HG02943 (cell line): ENCODE results near the gene ASH1L.
"Not testable (repeated sequence)": the region's sequence is repeated elsewhere in the genome, so short reads cannot be mapped to it uniquely, and the experiment has no call there.

ENCODE experiments used
- ATAC-seq: cut with Tn5 transposase; IDR thresholded peaks from one replicate; pipeline ENCODE4 v1.9.1; 2021; ENCODE audit warnings: mild to moderate bottlenecking, low read depth, moderate library complexity; ENCODE audit not compliant: unreplicated experiment

Gene ASH1L

GRCh38 chr1:155561779-155562580, 623 bp downstream of the ASH1L start:
- ATAC-seq = peak; percentile 11

- no peak for ATAC-seq
Observed at GRCh38 chr1:155555915-155556314, 6.7 kb downstream of the ASH1L start.

- no peak for ATAC-seq
Observed at GRCh38 chr1:155553349-155553748, 9.3 kb downstream of the ASH1L start.

- no peak for ATAC-seq
Observed at GRCh38 chr1:155548706-155549105, 13.9 kb downstream of the ASH1L start.

GRCh38 chr1:155540000-155540874, 22.4 kb downstream of the ASH1L start:
- ATAC-seq = no peak

GRCh38 chr1:155537193-155537592, 25.4 kb downstream of the ASH1L start:
- no peak for ATAC-seq

GRCh38 chr1:155531624-155532023, 31.0 kb downstream of the ASH1L start:
- ATAC-seq = no peak

- no peak for ATAC-seq
Observed at GRCh38 chr1:155529929-155530328, 32.7 kb downstream of the ASH1L start.

GRCh38 chr1:155529109-155529508, 33.5 kb downstream of the ASH1L start:
- no peak for ATAC-seq

GRCh38 chr1:155527677-155528076, 34.9 kb downstream of the ASH1L start:
- ATAC-seq = no peak

- ATAC-seq = no peak
Observed at GRCh38 chr1:155526356-155526755, 36.2 kb downstream of the ASH1L start.

- ATAC-seq = no peak
Observed at GRCh38 chr1:155522069-155522468, 40.5 kb downstream of the ASH1L start.

- no peak for ATAC-seq
Observed at GRCh38 chr1:155518484-155518883, 44.1 kb downstream of the ASH1L start.

- no peak for ATAC-seq
Observed at GRCh38 chr1:155514582-155515187, 47.9 kb downstream of the ASH1L start.

GRCh38 chr1:155513300-155513916, 49.2 kb downstream of the ASH1L start:
- ATAC-seq = no peak

- not testable (repeated sequence) for ATAC-seq
Observed at GRCh38 chr1:155511385-155511784, 51.2 kb downstream of the ASH1L start.

GRCh38 chr1:155509064-155509463, 53.5 kb downstream of the ASH1L start:
- ATAC-seq = no peak

GRCh38 chr1:155507945-155508344, 54.7 kb downstream of the ASH1L start:
- no peak for ATAC-seq

- not testable (repeated sequence) for ATAC-seq
Observed at GRCh38 chr1:155505963-155506362, 56.6 kb downstream of the ASH1L start.

GRCh38 chr1:155504207-155504606, 58.4 kb downstream of the ASH1L start:
- no peak for ATAC-seq
